Cardiac muscle cell (in vitro differentiated cells and primary cell): ENCODE data around the gene MED13. TPM values are rescaled to one million over a fixed set of nuclear protein-coding genes. Genes with fewer than 3 reads are reported as not detected.
"Not testable (repeated sequence)": the region's sequence is repeated elsewhere in the genome, so short reads cannot be mapped to it uniquely, and the experiment has no call there.

Experiments used
- DNase-seq, 2 donors: peaks; one replicate each; pipeline versions ENCODE4 v3.0.0 to v3.0.0-alpha.2; 2010 to 2017; ENCODE audit warnings: low read depth in 1 of 2, low spot score in 1 of 2
- H3K27ac ChIP-seq: fragments of 200-600 bp; sonication (generic); 2 replicates; pipeline ENCODE4 v1.5.1; 2016
- H3K27me3 ChIP-seq: fragments of 200-600 bp; sonication (generic); 2 replicates; pipeline ENCODE4 v1.6.0; 2016; ENCODE audit warnings: control low read depth
- H3K36me3 ChIP-seq: fragments of 200-600 bp; sonication (generic); 2 replicates; pipeline ENCODE4 v1.5.1; 2016; ENCODE audit warnings: control low read depth
- H3K4me1 ChIP-seq: fragments of 200-600 bp; sonication (generic); 2 replicates; pipeline ENCODE4 v1.8.1; 2017; ENCODE audit warnings: low read depth, mild to moderate bottlenecking, mixed run types
- H3K4me3 ChIP-seq: fragments of 200-600 bp; sonication (generic); 2 replicates; pipeline ENCODE4 v1.5.1; 2016; ENCODE audit warnings: mild to moderate bottlenecking
- H3K9me3 ChIP-seq: fragments of 200-600 bp; sonication (generic); 2 replicates; pipeline ENCODE4 v1.5.1; 2017; ENCODE audit warnings: low read depth, mild to moderate bottlenecking, control low read depth
- CTCF ChIP-seq: IDR thresholded peaks from 2 replicates; pipeline ENCODE4 v1.5.1; 2012; ENCODE audit warnings: low read depth, mild to moderate bottlenecking, low read length
- polyA plus RNA-seq: library from polyadenylated mRNA; unstranded; fragments of >200 nt; fragmentation: Nextera tagmentation; extraction: Ambion mirVana; gene quantifications from 2 replicates; pipeline ENCODE4 v1.2.1, GENCODE V29; 2016
- total RNA-seq: library from RNA; depleted of rRNA; stranded (reverse); fragments of >200 nt; gene quantifications from 2 replicates; pipeline ENCODE4 v1.2.3, GENCODE V29; 2016

The MED13 gene
- total and polyA plus RNA-seq, 2 experiments from 2014 or later = 3.3 to 26.9 TPM

GRCh38 chr17:62017912-62018311 lies 47.2 kb downstream of the MED13 start:
- H3K36me3 ChIP-seq = peaks cover 33% of the 10 kb centered on the region
- DNase-seq = no peak
- no peaks in the 10 kb centered on the region for H3K4me1 ChIP-seq
- TF ChIP-seq CTCF = no peak
- no peaks in the 10 kb centered on the region for H3K27me3 ChIP-seq
- H3K4me3 ChIP-seq = no peak overlapping the region
- peak overlapping the region; percentile 15 for H3K27ac ChIP-seq
- H3K9me3 ChIP-seq = no peaks in the 10 kb centered on the region

GRCh38 chr17:62017496-62017895 lies 47.6 kb downstream of the MED13 start:
- Histone ChIP-seq H3K36me3 (peaks cover 33% of the 10 kb centered on the region), H3K27ac (peak overlapping the region; percentile 15), H3K9me3 (no peaks in the 10 kb centered on the region), H3K4me1 (no peaks in the 10 kb centered on the region), H3K4me3 (no peak overlapping the region), H3K27me3 (no peaks in the 10 kb centered on the region)
- no peak for TF ChIP-seq CTCF
- DNase-seq = peak in 1 of 2 donors; percentile 6

- Histone ChIP-seq H3K36me3 (peaks cover 47% of the 10 kb centered on the region), H3K27ac (no peak overlapping the region), H3K4me3 (no peak overlapping the region), H3K9me3 (no peaks in the 10 kb centered on the region), H3K4me1 (no peaks in the 10 kb centered on the region), H3K27me3 (no peaks in the 10 kb centered on the region)
- peak in 1 of 2 donors; percentile 19 for DNase-seq
- no peak for TF ChIP-seq CTCF
Measured at GRCh38 chr17:62014526-62014925, 50.6 kb downstream of the MED13 start.

GRCh38 chr17:62009220-62009619 lies 55.9 kb downstream of the MED13 start:
- Histone ChIP-seq H3K4me3 (no peak overlapping the region), H3K36me3 (peaks cover 40% of the 10 kb centered on the region), H3K4me1 (no peaks in the 10 kb centered on the region), H3K27me3 (no peaks in the 10 kb centered on the region), H3K27ac (no peak overlapping the region), H3K9me3 (no peaks in the 10 kb centered on the region)
- TF ChIP-seq CTCF = no peak
- no peak for DNase-seq

- DNase-seq = no peak
- Histone ChIP-seq H3K27ac (peak overlapping the region; percentile 17), H3K4me1 (no peaks in the 10 kb centered on the region), H3K4me3 (no peak overlapping the region), H3K36me3 (peaks cover 36% of the 10 kb centered on the region), H3K27me3 (no peaks in the 10 kb centered on the region), H3K9me3 (no peaks in the 10 kb centered on the region)
- no peak for TF ChIP-seq CTCF
Measured at GRCh38 chr17:62008294-62008693, 56.8 kb downstream of the MED13 start.

- H3K4me3 ChIP-seq = no peak overlapping the region
- no peak for DNase-seq
- TF ChIP-seq CTCF = no peak
- H3K36me3 ChIP-seq = peaks cover 6% of the 10 kb centered on the region
- no peak overlapping the region for H3K27ac ChIP-seq
- no peaks in the 10 kb centered on the region for H3K27me3 ChIP-seq
- H3K9me3 ChIP-seq = no peaks in the 10 kb centered on the region
- no peaks in the 10 kb centered on the region for H3K4me1 ChIP-seq
Measured at GRCh38 chr17:62004388-62004787, 60.7 kb downstream of the MED13 start.

- H3K4me1 ChIP-seq, H3K4me3 ChIP-seq, H3K27me3 ChIP-seq, H3K27ac ChIP-seq, DNase-seq, H3K36me3 ChIP-seq, H3K9me3 ChIP-seq: not testable (repeated sequence)
Measured at GRCh38 chr17:62003141-62003540, 61.9 kb downstream of the MED13 start.
